Posterior vena cava (tissue), 2 donors: Measurements from ENCODE around the gene GOLGA6L9. TPM values are rescaled to one million over a fixed set of nuclear protein-coding genes. Genes with fewer than 3 reads are reported as not detected.
"Not testable (repeated sequence)": the region's sequence is repeated elsewhere in the genome, so short reads cannot be mapped to it uniquely, and the experiment has no call there.

Source experiments
- DNase-seq: peaks from one replicate; pipeline ENCODE4 v3.0.0-alpha.2; 2020; ENCODE audit warnings: low spot score
- intact Hi-C, 2 donors: fragments of 100-400 bp; cut with DNase I; formaldehyde crosslinking; loops; one replicate each; pipeline versions ENCODE4 v1.14.1 to v1.14.2; 2022 to 2023
- total RNA-seq, 2 donors: library from RNA; stranded (reverse); fragmentation: NEBNext Ultra II Directional; extraction: Animal tissue kit (Norgen Biotek cat#: 25700); gene quantifications; one replicate each; pipeline ENCODE4 v1.2.1, GENCODE V29; 2021
- donor health status: DM: yes; HTN: yes; CAD: no.
- donor health status: DM: yes; HTN: yes; CAD: no.

Gene GOLGA6L9
- total RNA-seq, 2 donors from 2014 or later: 1.3 to 2.0 TPM

- intact Hi-C loops: not testable (repeated sequence)
- peak; percentile 81 for DNase-seq
Observed at GRCh38 chr15:82445420-82445819, 15.8 kb downstream of the GOLGA6L9 start.

GRCh38 chr15:82457336-82457735 is 27.7 kb downstream of the GOLGA6L9 start:
- DNase-seq: peak; percentile 54
- intact Hi-C loops: not testable (repeated sequence)

GRCh38 chr15:82465629-82466028 is 36.0 kb downstream of the GOLGA6L9 start:
- DNase-seq, intact Hi-C loops: not testable (repeated sequence)

GRCh38 chr15:82468205-82468604 is 38.6 kb downstream of the GOLGA6L9 start:
- DNase-seq, intact Hi-C loops: not testable (repeated sequence)

- not testable (repeated sequence) for DNase-seq
Observed at GRCh38 chr15:82469381-82469780, 39.8 kb downstream of the GOLGA6L9 start.

GRCh38 chr15:82472269-82472982 is 42.8 kb downstream of the GOLGA6L9 start:
- intact Hi-C loops: not testable (repeated sequence)
- DNase-seq: peak; percentile 82

More at GRCh38 chr15:82469381-82469780, 39.8 kb downstream of the GOLGA6L9 start:
- intact Hi-C loops: not testable (repeated sequence)

GRCh38 chr15:82474596-82475325 is 45.1 kb downstream of the GOLGA6L9 start:
- intact Hi-C loops: not testable (repeated sequence)
- DNase-seq: peak; percentile 69

GRCh38 chr15:82475345-82475967 is 45.8 kb downstream of the GOLGA6L9 start:
- not testable (repeated sequence) for DNase-seq

GRCh38 chr15:82476697-82477342 is 47.2 kb downstream of the GOLGA6L9 start:
- DNase-seq: peak; percentile 76
- intact Hi-C loops: not testable (repeated sequence)

More at GRCh38 chr15:82475345-82475967, 45.8 kb downstream of the GOLGA6L9 start:
- intact Hi-C loops: not testable (repeated sequence)

- DNase-seq: not testable (repeated sequence)
Observed at GRCh38 chr15:82477343-82478057, 47.9 kb downstream of the GOLGA6L9 start.

More at GRCh38 chr15:82477343-82478057, 47.9 kb downstream of the GOLGA6L9 start:
- intact Hi-C loops: not testable (repeated sequence)

Other genes starting within 250 kb of the GOLGA6L9 start
- gene EFL1, start 167.1 kb upstream of the GOLGA6L9 start, total RNA-seq: 10 to 100 TPM in 1 of 2 donors, 1 to 10 TPM in 1; 9.1 to 17.4 TPM
- 1 to 10 TPM; 2.1 to 5.8 TPM for gene SAXO2, start 167.0 kb upstream of the GOLGA6L9 start, total RNA-seq
- 1 to 10 TPM in 1 of 2 donors, under 1 TPM in 1; 0.48 to 1.5 TPM for gene GOLGA6L10, start 80.3 kb upstream of the GOLGA6L9 start, total RNA-seq
- 1,000 to 10,000 TPM; 1,284 to 1,450 TPM for gene RPS17, start 110.6 kb downstream of the GOLGA6L9 start, total RNA-seq
- gene CPEB1, start 217.5 kb downstream of the GOLGA6L9 start, total RNA-seq: 1 to 10 TPM; 5.0 to 8.0 TPM